ENCODE measurements around the gene DCXR.

The DCXR gene

GRCh38 chr17:82020572-82021106, 16.9 kb downstream of the DCXR start:
- FAIRE-seq (no peak), DNase-seq (ENCODE audit: insufficient read length, low spot score) (no peak)
- TF ChIP-seq POLR2A (IDR thresholded peaks at IDR 0.05; ENCODE audit: low read depth, low read length) = no peak
- no peak for TF ChIP-seq TAF1 (IDR thresholded peaks at IDR 0.05; ENCODE audit: low read depth, low read length)
- no peak for TF ChIP-seq POLR2AphosphoS5 (IDR thresholded peaks at IDR 0.05; ENCODE audit: low read depth, low read length)
- no peak for TF ChIP-seq PAX5 (IDR thresholded peaks at IDR 0.05; ENCODE audit: insufficient read depth, low read length, severe bottlenecking)
- TF ChIP-seq SPI1 (IDR thresholded peaks at IDR 0.05; ENCODE audit: low read depth, low read length) = no peak
- no peak for TF ChIP-seq POU2F2 (IDR thresholded peaks at IDR 0.05; ENCODE audit: low read depth, low read length)

- DNase-seq (ENCODE audit: insufficient read length, low spot score) (peak; percentile 85), FAIRE-seq (peak; percentile 80)
- TF ChIP-seq SPI1 (IDR thresholded peaks at IDR 0.05; ENCODE audit: low read depth, low read length) (no peak), PAX5 (IDR thresholded peaks at IDR 0.05; ENCODE audit: insufficient read depth, low read length, severe bottlenecking) (no peak), TAF1 (IDR thresholded peaks at IDR 0.05; ENCODE audit: low read depth, low read length) (no peak), POLR2AphosphoS5 (IDR thresholded peaks at IDR 0.05; ENCODE audit: low read depth, low read length) (no peak), POU2F2 (IDR thresholded peaks at IDR 0.05; ENCODE audit: low read depth, low read length) (no peak), POLR2A (IDR thresholded peaks at IDR 0.05; ENCODE audit: low read depth, low read length) (no peak)
Measured at GRCh38 chr17:82019690-82020571, 17.6 kb downstream of the DCXR start.

- no peak for DNase-seq (ENCODE audit: insufficient read length, low spot score)
- FAIRE-seq = no peak
- no peak for TF ChIP-seq POLR2A (IDR thresholded peaks at IDR 0.05; ENCODE audit: low read depth, low read length)
- TF ChIP-seq PAX5 (IDR thresholded peaks at IDR 0.05; ENCODE audit: insufficient read depth, low read length, severe bottlenecking) = no peak
- TF ChIP-seq POU2F2 (IDR thresholded peaks at IDR 0.05; ENCODE audit: low read depth, low read length) = no peak
- no peak for TF ChIP-seq SPI1 (IDR thresholded peaks at IDR 0.05; ENCODE audit: low read depth, low read length)
- TF ChIP-seq POLR2AphosphoS5 (IDR thresholded peaks at IDR 0.05; ENCODE audit: low read depth, low read length) = no peak
- no peak for TF ChIP-seq TAF1 (IDR thresholded peaks at IDR 0.05; ENCODE audit: low read depth, low read length)
Measured at GRCh38 chr17:82018989-82019689, 18.4 kb downstream of the DCXR start.

GRCh38 chr17:82018152-82018988, 19.1 kb downstream of the DCXR start:
- DNase-seq (ENCODE audit: insufficient read length, low spot score) (no peak), FAIRE-seq (no peak)

GRCh38 chr17:82017612-82018151, 19.8 kb downstream of the DCXR start:
- FAIRE-seq (no peak), DNase-seq (ENCODE audit: insufficient read length, low spot score) (no peak)
- TF ChIP-seq PAX5 (IDR thresholded peaks at IDR 0.05; ENCODE audit: insufficient read depth, low read length, severe bottlenecking) (no peak), POLR2A (IDR thresholded peaks at IDR 0.05; ENCODE audit: low read depth, low read length) (no peak), SPI1 (IDR thresholded peaks at IDR 0.05; ENCODE audit: low read depth, low read length) (no peak), POLR2AphosphoS5 (IDR thresholded peaks at IDR 0.05; ENCODE audit: low read depth, low read length) (no peak), POU2F2 (IDR thresholded peaks at IDR 0.05; ENCODE audit: low read depth, low read length) (no peak), TAF1 (IDR thresholded peaks at IDR 0.05; ENCODE audit: low read depth, low read length) (no peak)

More at GRCh38 chr17:82018152-82018988, 19.1 kb downstream of the DCXR start:
- TF ChIP-seq POLR2AphosphoS5 (IDR thresholded peaks at IDR 0.05; ENCODE audit: low read depth, low read length) = no peak
- no peak for TF ChIP-seq PAX5 (IDR thresholded peaks at IDR 0.05; ENCODE audit: insufficient read depth, low read length, severe bottlenecking)
- TF ChIP-seq TAF1 (IDR thresholded peaks at IDR 0.05; ENCODE audit: low read depth, low read length) = no peak
- TF ChIP-seq POU2F2 (IDR thresholded peaks at IDR 0.05; ENCODE audit: low read depth, low read length) = no peak
- TF ChIP-seq SPI1 (IDR thresholded peaks at IDR 0.05; ENCODE audit: low read depth, low read length) = no peak
- TF ChIP-seq POLR2A (IDR thresholded peaks at IDR 0.05; ENCODE audit: low read depth, low read length) = no peak

GRCh38 chr17:82016875-82017459, 20.5 kb downstream of the DCXR start:
- DNase-seq (ENCODE audit: insufficient read length, low spot score) = no peak
- no peak for FAIRE-seq
- TF ChIP-seq TAF1 (IDR thresholded peaks at IDR 0.05; ENCODE audit: low read depth, low read length) (no peak), POLR2A (IDR thresholded peaks at IDR 0.05; ENCODE audit: low read depth, low read length) (no peak), PAX5 (IDR thresholded peaks at IDR 0.05; ENCODE audit: insufficient read depth, low read length, severe bottlenecking) (no peak), SPI1 (IDR thresholded peaks at IDR 0.05; ENCODE audit: low read depth, low read length) (no peak), POLR2AphosphoS5 (IDR thresholded peaks at IDR 0.05; ENCODE audit: low read depth, low read length) (no peak), POU2F2 (IDR thresholded peaks at IDR 0.05; ENCODE audit: low read depth, low read length) (no peak)

- TF ChIP-seq PAX5 (IDR thresholded peaks at IDR 0.05; ENCODE audit: insufficient read depth, low read length, severe bottlenecking) (no peak), SPI1 (IDR thresholded peaks at IDR 0.05; ENCODE audit: low read depth, low read length) (no peak), POU2F2 (IDR thresholded peaks at IDR 0.05; ENCODE audit: low read depth, low read length) (no peak), TAF1 (IDR thresholded peaks at IDR 0.05; ENCODE audit: low read depth, low read length) (no peak), POLR2A (IDR thresholded peaks at IDR 0.05; ENCODE audit: low read depth, low read length) (no peak), POLR2AphosphoS5 (IDR thresholded peaks at IDR 0.05; ENCODE audit: low read depth, low read length) (no peak)
- DNase-seq (ENCODE audit: insufficient read length, low spot score) (no peak), FAIRE-seq (no peak)
Measured at GRCh38 chr17:82016061-82016874, 21.2 kb downstream of the DCXR start.
